Measurements from ENCODE around the gene KCNK18. TPM values are rescaled to one million over a fixed set of nuclear protein-coding genes. Genes with fewer than 3 reads are reported as not detected.

The KCNK18 gene
- polyA plus RNA-seq, 2 of the 4 experiments (the other 2 are of a cell fraction): not detected

GRCh38 chr10:117216611-117217195 lies 19.4 kb downstream of the KCNK18 start:
- Histone ChIP-seq H3K27ac (peak overlapping the region; percentile 74 to 94), H3K4me2 (peak overlapping the region; percentile 97), H3K4me3 (peak overlapping the region; percentile 63), H3K9me3 (peaks cover 13% of the 10 kb centered on the region), H3K4me1 (peaks cover 37% of the 10 kb centered on the region)
- FAIRE-seq: no peak
- POLR2A ChIA-PET: interaction anchor here (1.2 to 1.7 kb wide), 2 partner anchors 103 to 245 kb away, joined by 3 to 13 read pairs; no protein-coding TSS in a partner anchor
- WGBS (ENCODE audit: missing lambda C conversion rate): 0% methylated on average over 28 of the region's 52 CpGs
- CTCF ChIA-PET: interaction anchor here (0.6 to 7.3 kb wide), 89 partner anchors 10 to 1242 kb away, joined by 3 to 221 read pairs (median 5); partner anchors contain the start of gene KCNK18
- ATAC-seq: peak; percentile 57 to 84
- peak; percentile 78 to 84 for DNase-seq (ENCODE audit: low read depth in 1 of 2, low spot score in 1 of 2)
- TF ChIP-seq E2F6 (IDR thresholded peaks at IDR 0.05; ENCODE audit: borderline replicate concordance, low read depth): peak; percentile 72
- TF ChIP-seq SMC3 (IDR thresholded peaks at IDR 0.05): peak; percentile 100
- peak; percentile 53 for TF ChIP-seq REST (IDR thresholded peaks at IDR 0.05)
- TF ChIP-seq MAX (IDR thresholded peaks at IDR 0.05): peak; percentile 81
- TF ChIP-seq CTCF (IDR thresholded peaks at IDR 0.05): peak; percentile 100
- no peak for TF ChIP-seq MAZ (IDR thresholded peaks at IDR 0.05; ENCODE audit: borderline replicate concordance, low read depth, low read length)
- peak; percentile 75 for TF ChIP-seq CHD2 (IDR thresholded peaks at IDR 0.05; ENCODE audit: low read length, partially characterized antibody)
- TF ChIP-seq EHF (CRISPR knock-in tag; IDR thresholded peaks at IDR 0.05): no peak
- no peak for TF ChIP-seq ZSCAN20 (CRISPR knock-in tag; IDR thresholded peaks at IDR 0.05)
- no peak for TF ChIP-seq FOSL2 (IDR thresholded peaks at IDR 0.05)
- TF ChIP-seq FOSL2 (CRISPR knock-in tag; IDR thresholded peaks at IDR 0.05): peak; percentile 26; the same call in 1 of the 2 replicates
- 0 out of 2 replicates have a peak, but pooled peaks have one; percentile 40 for TF ChIP-seq HMGXB4 (CRISPR knock-in tag; IDR thresholded peaks at IDR 0.05; ENCODE audit: borderline replicate concordance)
- TF ChIP-seq JUN (IDR thresholded peaks at IDR 0.05): peak in 1 of 2 experiments; percentile 57; a peak in 2 of 5 replicates
- TF ChIP-seq RAD21 (conservative IDR thresholded peaks at IDR 0.05 in 1 of 2, IDR thresholded peaks at IDR 0.05 in 1 of 2): peak; percentile 94 to 99

GRCh38 chr10:117217196-117217761 lies 20.0 kb downstream of the KCNK18 start:
- ChIA-PET CTCF (interaction anchor here (0.7 to 7.3 kb wide), 79 partner anchors 9 to 1241 kb away, joined by 3 to 221 read pairs (median 5); partner anchors contain the start of gene KCNK18), POLR2A (interaction anchor here (1.2 to 1.7 kb wide), 2 partner anchors 102 to 245 kb away, joined by 3 to 13 read pairs; no protein-coding TSS in a partner anchor)
- Histone ChIP-seq H3K4me3 (peak overlapping the region; percentile 63), H3K4me2 (peak overlapping the region; percentile 97), H3K4me1 (peaks cover 42% of the 10 kb centered on the region), H3K27ac (peak overlapping the region; percentile 74 to 94), H3K9me3 (peaks cover 8% of the 10 kb centered on the region; the same call in 2 of the 3 replicates)
- DNase-seq (ENCODE audit: low read depth in 1 of 2, low spot score in 1 of 2) (peak; percentile 24 to 36), FAIRE-seq (no peak), ATAC-seq (peak; percentile 37 to 55)
- 25% methylated on average over 15 of the region's 22 CpGs for WGBS (ENCODE audit: missing lambda C conversion rate)
- TF ChIP-seq NFE2L2 (conservative IDR thresholded peaks at IDR 0.05; ENCODE audit: low read length): no peak
- no peak for TF ChIP-seq HOXB5 (CRISPR knock-in tag; IDR thresholded peaks at IDR 0.05)
- TF ChIP-seq RCOR1 (IDR thresholded peaks at IDR 0.05; ENCODE audit: low read depth, low read length): no peak
- no peak for TF ChIP-seq PHF8 (IDR thresholded peaks at IDR 0.05; ENCODE audit: borderline replicate concordance, low read depth)
- TF ChIP-seq HES2 (IDR thresholded peaks at IDR 0.05): no peak
- no peak for TF ChIP-seq HOXA7 (CRISPR knock-in tag; IDR thresholded peaks at IDR 0.05)
- no peak for TF ChIP-seq EHF (CRISPR knock-in tag; IDR thresholded peaks at IDR 0.05)
- TF ChIP-seq E2F6 (IDR thresholded peaks at IDR 0.05; ENCODE audit: borderline replicate concordance, low read depth): no peak
- no peak for TF ChIP-seq MYC (IDR thresholded peaks at IDR 0.05; ENCODE audit: borderline replicate concordance, low read length)
- TF ChIP-seq SREBF2 (IDR thresholded peaks at IDR 0.05): no peak
- TF ChIP-seq NPAS2 (CRISPR knock-in tag; IDR thresholded peaks at IDR 0.05; ENCODE audit: borderline replicate concordance): no peak
- no peak for TF ChIP-seq HDAC2 (IDR thresholded peaks at IDR 0.05)
- no peak for TF ChIP-seq ZSCAN20 (CRISPR knock-in tag; IDR thresholded peaks at IDR 0.05)
- TF ChIP-seq ESRRA (IDR thresholded peaks at IDR 0.05; ENCODE audit: borderline replicate concordance, low read length): no peak

Measured in A549 (cell line).